GM19025 (cell line): ENCODE results near the gene CDH10.

ENCODE experiments used
- ATAC-seq: cut with Tn5 transposase; IDR thresholded peaks from one replicate; pipeline ENCODE4 v1.9.1; 2021; ENCODE audit warnings: mild to moderate bottlenecking, low read depth, moderate library complexity; ENCODE audit not compliant: unreplicated experiment

Gene CDH10

DNA sequence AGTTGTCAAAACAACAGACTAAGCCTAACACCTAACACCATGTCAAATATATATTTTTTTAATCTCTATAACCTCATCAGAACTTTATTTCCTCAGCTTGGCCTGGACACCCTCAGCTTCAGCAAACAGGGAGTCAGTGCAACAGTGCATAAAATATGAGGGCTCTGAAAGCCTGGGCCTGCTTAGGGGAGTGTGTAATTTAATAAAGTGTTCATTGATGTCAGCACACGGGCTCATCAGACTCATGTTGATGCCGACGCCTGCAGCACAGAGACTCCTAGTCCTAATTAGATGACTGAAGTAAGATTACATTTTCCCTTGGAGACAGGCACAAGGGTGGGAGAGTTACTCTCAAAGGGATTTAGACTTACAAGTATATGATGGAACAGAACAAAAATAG lies 37.8 kb downstream of the CDH10 start:
- no peak for ATAC-seq

DNA sequence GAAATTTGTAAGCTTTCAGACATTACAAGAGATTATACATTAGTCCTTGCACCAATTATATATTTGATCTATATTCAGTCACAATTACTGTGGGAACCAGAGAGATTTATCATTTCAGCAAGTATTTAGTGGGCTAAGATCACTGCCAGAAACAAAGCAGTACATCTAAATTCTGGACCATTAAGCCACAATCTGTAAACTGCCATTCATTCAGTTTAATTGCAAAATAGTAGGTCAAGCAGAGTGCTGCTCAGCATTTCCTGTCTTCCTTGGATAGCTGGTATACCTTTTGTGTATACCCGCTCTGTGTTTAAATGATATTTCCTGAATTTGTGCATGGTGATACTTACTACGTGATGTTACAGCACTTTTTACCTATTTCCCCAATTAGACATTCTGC lies 42.6 kb downstream of the CDH10 start:
- ATAC-seq: no peak

GRCh38 chr5:24598956-24599355 lies 45.8 kb downstream of the CDH10 start:
- ATAC-seq: no peak

GRCh38 chr5:24595329-24595728 lies 49.4 kb downstream of the CDH10 start:
- no peak for ATAC-seq

DNA sequence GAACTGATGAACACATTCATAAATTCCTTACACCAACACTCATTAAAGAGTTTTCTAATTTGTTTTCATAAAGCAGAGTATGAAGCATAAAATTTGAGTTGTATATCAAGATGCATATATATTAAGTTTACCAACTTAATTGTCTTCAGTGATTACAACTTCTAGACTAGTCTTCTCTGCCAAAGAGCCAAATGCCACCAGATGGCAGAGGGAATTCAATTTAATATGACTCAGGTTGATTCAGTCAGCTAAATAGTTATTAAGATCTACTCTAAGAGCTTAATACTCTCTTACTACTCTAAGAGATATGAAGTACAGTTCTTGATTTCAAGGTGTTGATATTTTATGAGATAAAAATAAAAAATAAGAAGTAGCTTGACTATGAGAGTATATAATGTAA lies 53.4 kb downstream of the CDH10 start:
- no peak for ATAC-seq

DNA sequence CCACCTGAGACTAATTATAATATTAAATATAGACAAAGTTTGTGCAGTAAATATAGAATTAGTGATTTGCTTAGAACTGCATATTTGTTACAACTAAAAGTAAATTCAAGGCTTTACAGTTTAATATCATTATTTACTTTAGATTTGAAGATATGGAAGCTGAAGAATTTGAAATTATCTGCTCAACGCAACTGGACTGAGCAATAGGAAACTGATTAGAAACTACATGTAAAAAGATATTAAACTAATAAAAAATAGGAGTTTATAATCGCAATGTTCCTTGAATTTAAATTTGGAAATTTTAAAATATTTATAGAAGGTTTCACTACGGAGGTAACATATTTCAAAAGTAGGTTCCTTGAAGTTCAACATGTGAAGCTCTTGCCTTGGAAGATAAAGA lies 55.2 kb downstream of the CDH10 start:
- no peak for ATAC-seq

DNA sequence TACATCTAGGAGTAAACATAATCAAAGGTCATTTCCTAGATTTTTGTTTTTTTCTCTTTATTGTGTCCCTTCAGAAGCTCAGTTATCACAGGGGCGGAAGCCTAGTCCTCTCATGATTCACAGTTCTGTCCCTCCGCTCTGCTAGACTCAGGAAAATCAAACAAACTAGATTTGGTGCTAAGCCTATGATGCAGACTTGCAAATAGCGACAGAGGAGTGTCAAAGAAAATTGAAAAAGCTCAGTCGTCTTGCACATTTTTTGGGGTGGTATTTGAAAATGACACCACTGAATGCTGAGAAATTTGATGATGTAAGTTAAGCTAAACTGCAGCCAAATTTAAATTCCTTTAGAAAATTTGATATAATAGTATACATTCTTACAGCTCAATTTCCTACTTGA lies 59.0 kb downstream of the CDH10 start:
- ATAC-seq: no peak

GRCh38 chr5:24571302-24571701 lies 73.5 kb downstream of the CDH10 start:
- no peak for ATAC-seq

DNA sequence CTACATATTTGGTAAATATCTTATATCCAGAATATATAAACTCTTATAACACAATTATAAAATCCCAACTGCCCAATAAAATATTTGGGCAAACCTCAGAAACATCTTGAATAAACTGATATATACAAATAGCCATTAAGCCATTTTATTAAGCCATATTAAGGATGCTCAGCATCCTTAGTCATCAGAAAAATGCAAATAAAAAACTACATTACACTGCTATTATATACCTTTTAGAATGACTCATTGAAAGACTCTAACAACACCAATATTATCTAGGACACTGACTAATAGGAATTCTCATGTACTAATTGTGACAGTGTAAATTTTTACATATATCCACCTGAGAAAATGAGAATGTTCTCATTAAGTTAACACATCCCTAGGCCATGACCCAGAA lies 77.8 kb downstream of the CDH10 start:
- no peak for ATAC-seq

DNA sequence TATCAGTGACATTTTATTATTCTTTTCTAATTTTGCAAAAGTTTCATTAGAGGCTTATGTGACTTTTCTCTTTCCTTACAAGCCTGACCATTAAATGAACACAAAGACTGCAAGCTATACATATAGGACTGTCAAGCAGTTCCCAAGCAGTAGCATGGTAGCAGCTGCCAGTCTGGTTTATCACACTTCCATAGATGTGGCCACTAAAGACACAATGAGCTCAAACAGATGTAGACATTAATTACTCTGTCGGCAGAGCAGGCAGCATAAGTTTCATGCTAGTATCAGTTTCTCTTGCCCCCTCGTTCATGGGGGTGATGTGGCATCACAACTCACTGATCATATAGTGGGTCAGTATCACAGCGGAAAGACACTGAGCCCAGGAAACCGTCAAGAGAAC lies 89.5 kb downstream of the CDH10 start:
- ATAC-seq: no peak

DNA sequence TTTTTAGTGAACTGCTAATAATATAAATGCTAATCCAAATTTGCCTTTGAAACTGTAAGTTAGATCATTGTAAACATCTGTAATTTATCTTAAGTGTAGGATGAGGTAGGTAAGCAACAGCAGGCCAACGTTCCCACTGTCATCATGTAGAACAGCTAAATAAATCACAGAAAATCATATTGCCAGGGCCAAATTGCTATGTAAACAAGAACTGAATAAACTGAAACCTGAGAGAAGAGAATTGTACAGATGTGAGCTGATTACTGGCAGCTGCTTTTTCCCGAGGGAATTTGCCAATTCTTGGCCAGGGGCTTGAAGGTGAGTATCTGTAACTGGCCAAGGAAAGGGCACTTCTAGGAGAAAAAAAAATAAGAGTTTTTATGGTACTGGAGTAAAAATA lies 97.6 kb downstream of the CDH10 start:
- ATAC-seq: no peak

- ATAC-seq: no peak
Measured at GRCh38 chr5:24539613-24540012, 105.2 kb downstream of the CDH10 start.

GRCh38 chr5:24538346-24538745 lies 106.4 kb downstream of the CDH10 start:
- ATAC-seq: no peak

- ATAC-seq: no peak
Measured at GRCh38 chr5:24535646-24536045, 109.1 kb downstream of the CDH10 start.

DNA sequence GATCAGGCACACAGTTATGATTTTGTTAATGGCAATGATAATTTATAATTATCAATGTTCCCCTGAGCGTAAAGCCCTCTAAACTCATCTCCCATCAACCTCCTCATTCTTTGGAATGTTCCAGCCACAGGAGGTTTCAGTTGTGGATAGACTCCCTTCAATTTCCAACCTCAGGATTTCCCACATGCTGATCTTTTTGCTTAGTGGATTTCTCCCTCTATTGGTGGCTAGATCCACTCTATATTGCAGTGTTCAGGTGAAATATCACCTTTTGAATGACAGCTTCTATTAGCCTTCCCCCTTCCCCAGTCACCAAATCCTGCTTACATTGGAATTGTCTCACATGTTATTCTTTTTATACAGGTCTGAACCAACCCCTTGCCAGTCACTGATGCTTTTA lies 113.9 kb downstream of the CDH10 start:
- ATAC-seq: no peak

DNA sequence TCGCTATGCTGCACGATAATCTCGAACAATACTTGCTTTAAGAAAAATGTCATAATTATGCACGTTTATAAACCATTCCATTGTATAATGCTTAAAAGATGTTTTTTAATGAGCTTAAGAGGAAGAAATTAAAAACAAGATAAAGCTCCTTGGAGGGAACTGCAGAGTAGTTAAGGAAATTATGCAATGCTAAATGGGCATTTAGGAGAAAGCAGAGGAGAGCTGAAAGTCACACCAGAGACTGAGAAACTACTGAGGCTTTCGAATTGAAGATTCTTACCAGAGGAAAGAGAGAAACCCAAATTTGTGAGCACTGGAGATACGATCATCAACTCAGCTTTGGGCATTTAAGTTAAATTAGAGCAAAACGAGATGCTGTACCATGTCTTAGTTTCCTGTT lies 119.4 kb downstream of the CDH10 start:
- ATAC-seq: no peak

DNA sequence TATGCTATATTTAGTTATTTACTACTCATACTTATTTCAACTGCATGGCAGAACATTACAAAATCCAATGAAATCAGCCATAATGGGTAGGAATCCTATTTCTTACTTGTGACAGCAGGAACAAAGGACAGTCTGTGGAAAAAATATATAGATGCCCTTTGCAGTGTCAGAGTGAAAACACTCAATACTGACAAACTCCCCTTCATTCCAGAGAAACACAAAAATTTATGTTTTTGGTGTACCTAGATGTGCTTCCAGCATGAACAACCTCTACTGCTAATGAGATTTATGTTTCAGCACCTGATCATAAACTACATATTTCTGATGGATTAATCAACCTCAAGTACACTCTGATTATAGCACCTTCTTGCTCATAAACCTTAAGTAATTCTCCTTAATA lies 132.4 kb downstream of the CDH10 start:
- ATAC-seq: no peak

DNA sequence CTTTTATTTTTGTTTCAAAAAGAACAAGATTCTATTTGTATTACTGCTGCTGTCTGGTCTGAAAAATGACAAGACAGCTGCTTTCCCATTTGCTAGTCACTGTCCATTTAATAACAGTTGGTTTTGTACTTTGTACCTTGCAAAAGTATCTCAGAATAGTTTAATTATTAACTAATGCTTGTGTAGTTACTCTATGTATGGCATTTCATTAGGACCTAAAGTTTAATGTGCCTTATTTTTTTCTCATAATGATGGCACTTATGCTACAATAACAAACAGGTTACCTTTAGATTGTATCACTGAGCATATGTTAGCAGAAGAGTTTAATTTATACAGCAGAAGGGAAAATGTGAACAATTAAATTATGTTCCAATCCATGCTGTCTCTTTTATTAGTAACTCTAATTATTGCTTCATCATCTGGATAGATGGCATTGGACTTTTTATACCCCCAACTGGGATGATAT lies 134.2 kb downstream of the CDH10 start:
- ATAC-seq: no peak

- no peak for ATAC-seq
Measured at GRCh38 chr5:24509943-24510342, 134.8 kb downstream of the CDH10 start.

GRCh38 chr5:24505258-24505657 lies 139.5 kb downstream of the CDH10 start:
- no peak for ATAC-seq

DNA sequence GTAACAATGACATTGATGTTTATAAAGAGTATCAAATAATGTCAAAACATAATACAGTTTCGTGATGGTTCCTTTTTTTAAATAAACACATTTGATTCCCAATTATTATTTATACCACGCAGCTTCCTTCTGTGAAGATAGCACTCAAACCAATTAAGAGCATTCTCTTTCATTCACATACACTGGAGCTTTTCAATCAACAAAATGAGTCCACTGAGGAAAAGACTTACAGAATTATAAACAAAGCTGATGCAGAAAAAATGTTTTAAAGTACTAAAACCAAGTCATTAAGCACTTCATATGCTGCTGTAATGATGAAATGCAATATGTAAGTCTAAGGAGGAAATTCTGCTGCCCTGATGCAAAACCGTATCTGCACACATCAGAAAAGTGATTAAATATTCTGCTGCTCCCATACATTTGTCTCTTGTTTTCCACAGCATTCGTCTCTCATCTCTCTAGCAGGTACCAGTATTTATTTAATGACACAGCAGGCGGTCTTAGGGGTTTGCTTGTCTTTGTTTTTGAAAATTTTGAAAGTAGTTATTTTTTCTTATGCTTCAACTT lies 147.1 kb downstream of the CDH10 start:
- ATAC-seq: no peak

DNA sequence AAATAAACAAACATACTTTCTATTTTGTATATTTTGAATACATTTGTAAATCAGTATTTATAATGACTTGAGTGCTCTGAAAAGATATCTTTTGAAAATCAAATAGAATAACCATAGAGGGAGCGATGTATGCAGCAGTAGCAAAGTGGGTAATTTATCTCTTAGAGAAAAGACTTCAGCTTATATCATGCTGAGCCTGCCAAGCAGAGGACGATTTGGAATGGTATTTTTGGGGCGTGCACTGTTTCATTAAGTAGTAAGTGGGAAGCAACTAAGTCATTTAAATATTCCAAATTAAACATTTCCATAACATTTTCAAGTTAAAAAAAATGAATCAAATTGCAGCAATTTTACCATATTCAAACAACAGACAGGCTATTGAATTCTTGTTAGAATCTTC lies 147.6 kb downstream of the CDH10 start:
- ATAC-seq: no peak

DNA sequence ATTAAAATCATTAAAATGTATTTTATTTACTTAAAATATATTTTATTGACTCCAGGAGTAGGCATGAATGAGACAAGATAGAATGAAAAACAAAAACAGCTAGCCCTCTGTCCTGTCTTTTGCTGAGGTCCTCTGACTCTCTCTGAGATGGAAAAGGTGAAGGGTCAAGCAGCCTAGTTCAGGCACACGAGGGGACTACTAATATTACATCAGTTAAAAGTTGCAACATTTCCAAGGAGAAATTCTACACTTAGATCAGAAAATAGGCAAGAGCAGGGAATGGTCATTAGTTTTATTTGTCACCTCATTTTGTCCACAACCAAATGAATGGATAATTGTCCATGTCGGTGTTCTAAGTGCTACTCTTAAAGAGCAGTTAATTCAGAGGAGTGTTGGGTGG lies 148.5 kb downstream of the CDH10 start:
- no peak for ATAC-seq
